ENCODE data around the gene VCAN. TPM values are rescaled to one million over a fixed set of nuclear protein-coding genes. Genes with fewer than 3 reads are reported as not detected.

VCAN gene
- 100 to 1,000 TPM in 1 of 4 donors, 10 to 100 TPM in 3; 26.8 to 148 (median 65.8) TPM for total RNA-seq

- H3K27me3 ChIP-seq, result peaks cover 87% of the 10 kb centered on the region
- H3K27ac ChIP-seq, result peak within 1 kb of the TSS in 3 of 4 donors; percentile 78 to 80 (median 78)
- peak; percentile 35 for TF ChIP-seq POLR2AphosphoS5 (IDR thresholded peaks at IDR 0.05)
- TF ChIP-seq POLR2A (IDR thresholded peaks at IDR 0.05), result peak; percentile 31 to 41
- no peak for TF ChIP-seq CTCF (IDR thresholded peaks at IDR 0.05)
- H3K9me3 ChIP-seq, result no peaks in the 10 kb centered on the region
- no peaks in the 10 kb centered on the region for H3K36me3 ChIP-seq
- ATAC-seq, result peak; percentile 47
- H3K4me1 ChIP-seq, result peaks cover 0 to 51% (median 19%) of the 10 kb centered on the region in 3 donors
- WGBS, 2 donors (ENCODE audit: low coverage in 1 of 2), result 1 to 6% methylated on average over 7 to 15 of the region's 43 CpGs
- H3K4me3 ChIP-seq, result peak within 1 kb of the TSS; percentile 31 to 56
Measured at GRCh38 chr5:83471405-83472212, at the start of gene VCAN. VCAN (plus strand) TSS chr5:83471744; CDS start chr5:83483519, 11,775 bp downstream.

GRCh38 chr5:83422284-83422683, 49.3 kb upstream of the VCAN start:
- Histone ChIP-seq H3K27ac (no peak overlapping the region), H3K36me3 (no peaks in the 10 kb centered on the region), H3K4me1 (no peaks in the 10 kb centered on the region), H3K27me3 (no peaks in the 10 kb centered on the region), H3K4me3 (no peak overlapping the region), H3K9me3 (no peaks in the 10 kb centered on the region)
- no peak for ATAC-seq
- WGBS, 2 donors (ENCODE audit: low coverage in 1 of 2), result 88 to 92% methylated on average over 1 of the region's 1 CpG
- TF ChIP-seq EP300 (IDR thresholded peaks at IDR 0.05) (no peak), CTCF (IDR thresholded peaks at IDR 0.05) (no peak), POLR2AphosphoS5 (IDR thresholded peaks at IDR 0.05) (no peak), POLR2A (IDR thresholded peaks at IDR 0.05) (no peak)

GRCh38 chr5:83426855-83427254, 44.7 kb upstream of the VCAN start:
- H3K4me1 ChIP-seq, result no peaks in the 10 kb centered on the region
- H3K27ac ChIP-seq, result no peak overlapping the region
- no peaks in the 10 kb centered on the region for H3K27me3 ChIP-seq
- no peak for TF ChIP-seq CTCF (IDR thresholded peaks at IDR 0.05)
- TF ChIP-seq POLR2A (IDR thresholded peaks at IDR 0.05), result no peak
- TF ChIP-seq EP300 (IDR thresholded peaks at IDR 0.05), result no peak
- no peak for TF ChIP-seq POLR2AphosphoS5 (IDR thresholded peaks at IDR 0.05)
- no peaks in the 10 kb centered on the region for H3K36me3 ChIP-seq
- H3K4me3 ChIP-seq, result no peak overlapping the region
- H3K9me3 ChIP-seq, result no peaks in the 10 kb centered on the region
- no peak for ATAC-seq
- 83 to 100% methylated on average over 1 of the region's 1 CpG for WGBS, 2 donors (ENCODE audit: low coverage in 1 of 2)

GRCh38 chr5:83428126-83428525, 43.4 kb upstream of the VCAN start:
- H3K4me3 ChIP-seq, result no peak overlapping the region
- no peaks in the 10 kb centered on the region for H3K27me3 ChIP-seq
- WGBS, 2 donors (ENCODE audit: low coverage in 1 of 2), result 92 to 100% methylated on average over 1 of the region's 1 CpG
- H3K27ac ChIP-seq, result no peak overlapping the region
- ATAC-seq, result no peak
- no peaks in the 10 kb centered on the region for H3K9me3 ChIP-seq
- TF ChIP-seq EP300 (IDR thresholded peaks at IDR 0.05), result no peak
- no peak for TF ChIP-seq POLR2AphosphoS5 (IDR thresholded peaks at IDR 0.05)
- no peak for TF ChIP-seq CTCF (IDR thresholded peaks at IDR 0.05)
- TF ChIP-seq POLR2A (IDR thresholded peaks at IDR 0.05), result no peak
- no peaks in the 10 kb centered on the region for H3K4me1 ChIP-seq
- no peaks in the 10 kb centered on the region for H3K36me3 ChIP-seq

- ATAC-seq, result no peak
- Histone ChIP-seq H3K36me3 (no peaks in the 10 kb centered on the region), H3K4me3 (no peak overlapping the region), H3K27me3 (no peaks in the 10 kb centered on the region), H3K27ac (no peak overlapping the region), H3K4me1 (no peaks in the 10 kb centered on the region), H3K9me3 (no peaks in the 10 kb centered on the region)
- WGBS, 2 donors (ENCODE audit: low coverage in 1 of 2), result 95 to 97% methylated on average over 5 to 6 of the region's 6 CpGs
- TF ChIP-seq CTCF (IDR thresholded peaks at IDR 0.05) (no peak), POLR2AphosphoS5 (IDR thresholded peaks at IDR 0.05) (no peak)
Measured at GRCh38 chr5:83428890-83429289, 42.7 kb upstream of the VCAN start.
